Motor neuron (in vitro differentiated cells): ENCODE measurements around the gene QSER1. TPM values are rescaled to one million over a fixed set of nuclear protein-coding genes. Genes with fewer than 3 reads are reported as not detected.
A peak's percentile ranks its signal among the peaks of the same experiment; 100 is the strongest.
"Not testable (repeated sequence)": the region's sequence is repeated elsewhere in the genome, so short reads cannot be mapped to it uniquely, and the experiment has no call there.

Source experiments
- ATAC-seq, 8 experiments: fragments of 200-7000 bp; cut with Tn5 transposase; replicated peaks in 6 of 8; 2 replicates each; pipeline ENCODE4 v1.8.0; 2021; ENCODE audit warnings: mild to moderate bottlenecking in 8 of 8, moderate library complexity in 8 of 8
- H3K27ac ChIP-seq, 2 donors: fragments of 250-450 bp; sonication (Bioruptor Pico); 2 replicates each; pipeline ENCODE4 v1.9.0; 2021; ENCODE audit warnings: antibody characterized with exemption in 2 of 2, mild to moderate bottlenecking in 2 of 2, moderate library complexity in 1 of 2
- H3K4me1 ChIP-seq, 2 donors: fragments of 250-450 bp; sonication (Bioruptor Pico); replicated peaks in 1 of 2; 2 replicates each; pipeline ENCODE4 v1.6.1; 2021; ENCODE audit warnings: antibody characterized with exemption in 2 of 2, mild to moderate bottlenecking in 2 of 2, moderate library complexity in 1 of 2
- H3K4me3 ChIP-seq, 5 donors: fragments of 250-450 bp; sonication (Bioruptor Pico); 2 replicates each; pipeline ENCODE4 v1.9.0; 2021; ENCODE audit warnings: antibody characterized with exemption in 5 of 5, mild to moderate bottlenecking in 5 of 5, moderate library complexity in 4 of 5
- WGBS, 10 experiments: fragments of 450-650 bp; shearing (Covaris generic); methylation state at CpG; one replicate each; pipeline ENCODE4 v1.0.0; 2022; 5-methylcytosine and 5-hydroxymethylcytosine counted together
- in situ Hi-C, 9 experiments: fragments of 400-800 bp; cut with MboI; loops; one replicate each; pipeline ENCODE4 v1.15.0; 2021; ENCODE audit warnings: low sequenced_read_pairs in 9 of 9, low pct_unique_long_range_greater_than_20kb in 2 of 9; ENCODE audit not compliant: unreplicated experiment in 9 of 9
- total RNA-seq, 8 experiments: library from RNA; unstranded; fragments of 300-600 nt; gene quantifications; 2 replicates each; pipeline versions ENCODE4 v1.2.3 to v1.2.4, GENCODE V29; 2022

The QSER1 gene
- total RNA-seq, 8 experiments from 2014 or later: 22.5 to 96.3 (median 41.3) TPM

DNA sequence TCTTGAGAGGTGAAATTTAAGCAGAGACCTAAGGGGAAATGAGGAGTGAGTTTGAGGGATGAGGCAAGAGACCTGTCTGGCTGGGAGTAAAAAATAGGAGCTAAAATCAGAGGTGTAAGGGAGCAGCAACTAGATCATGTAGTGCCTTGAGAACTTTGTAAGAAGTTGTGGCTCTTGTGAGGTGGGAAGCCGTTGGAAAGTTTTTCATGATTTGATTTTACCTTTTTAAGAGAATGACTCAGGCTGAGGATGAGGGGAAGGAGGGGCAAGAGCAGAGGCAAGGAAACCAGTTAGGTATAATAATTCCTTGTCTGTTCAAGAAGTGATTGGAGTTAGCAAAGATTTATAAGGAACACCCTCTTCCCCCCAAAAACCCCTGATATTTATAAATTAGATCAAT is 25.8 kb downstream of the QSER1 start:
- ATAC-seq: no peak
- WGBS, 10 experiments: 67 to 100% (median 90%) methylated on average over 1 of the region's 1 CpG; no CpG with 5 or more reads in 1 of the 10 experiments
- in situ Hi-C loops: no loop called here
- H3K27ac ChIP-seq: no peak overlapping the region
- no peak overlapping the region for H3K4me3 ChIP-seq
- H3K4me1 ChIP-seq: no peaks in the 10 kb centered on the region

DNA sequence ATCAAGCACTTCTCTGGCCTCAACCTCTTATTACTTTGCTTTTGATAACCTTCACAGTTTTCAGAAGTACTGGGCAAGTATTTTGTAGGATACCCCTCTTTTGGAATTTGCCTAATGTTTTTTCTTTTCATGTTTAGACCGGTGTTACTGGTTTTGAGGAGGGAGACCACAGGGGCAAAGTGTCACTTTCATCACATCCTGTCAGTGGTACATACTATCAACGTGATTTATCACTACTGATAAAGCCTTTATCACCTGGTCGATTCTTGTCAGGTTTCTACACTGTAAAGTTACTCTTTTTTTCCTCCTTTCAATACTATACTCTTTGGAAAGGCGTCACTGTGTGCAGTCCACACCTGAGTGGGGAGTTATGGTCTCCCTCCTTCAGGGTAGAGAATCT is 26.7 kb downstream of the QSER1 start:
- in situ Hi-C loops: no loop called here
- no peak for ATAC-seq
- H3K4me1 ChIP-seq: no peaks in the 10 kb centered on the region
- no peak overlapping the region for H3K27ac ChIP-seq
- H3K4me3 ChIP-seq: no peak overlapping the region
- 80 to 100% (median 95%) methylated on average over 1 to 4 of the region's 4 CpGs for WGBS, 10 experiments

DNA sequence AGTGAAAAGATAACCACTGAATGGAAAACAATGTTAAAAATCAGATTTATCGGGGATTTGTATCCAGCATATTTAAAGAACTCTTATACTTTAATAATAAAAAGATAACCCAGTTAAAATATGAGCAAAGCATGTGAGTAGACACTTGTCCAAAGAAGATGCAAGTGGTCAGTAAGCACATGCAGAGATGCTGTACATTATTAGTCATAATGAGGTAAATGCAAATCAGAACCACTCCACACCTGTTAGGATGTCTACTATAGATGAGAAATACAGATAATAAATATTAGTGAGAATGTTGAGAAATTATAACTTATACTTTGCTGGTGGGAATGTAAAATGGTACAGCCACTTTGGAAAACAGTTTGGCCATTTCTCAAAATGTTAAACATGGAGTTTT is 28.0 kb downstream of the QSER1 start:
- WGBS, 10 experiments: 88 to 100% (median 100%) methylated on average over 1 of the region's 1 CpG; no CpG with 5 or more reads in 1 of the 10 experiments
- no peak overlapping the region for H3K4me3 ChIP-seq
- no peak overlapping the region for H3K27ac ChIP-seq
- no peaks in the 10 kb centered on the region for H3K4me1 ChIP-seq
- ATAC-seq: no peak
- in situ Hi-C loops: no loop called here

DNA sequence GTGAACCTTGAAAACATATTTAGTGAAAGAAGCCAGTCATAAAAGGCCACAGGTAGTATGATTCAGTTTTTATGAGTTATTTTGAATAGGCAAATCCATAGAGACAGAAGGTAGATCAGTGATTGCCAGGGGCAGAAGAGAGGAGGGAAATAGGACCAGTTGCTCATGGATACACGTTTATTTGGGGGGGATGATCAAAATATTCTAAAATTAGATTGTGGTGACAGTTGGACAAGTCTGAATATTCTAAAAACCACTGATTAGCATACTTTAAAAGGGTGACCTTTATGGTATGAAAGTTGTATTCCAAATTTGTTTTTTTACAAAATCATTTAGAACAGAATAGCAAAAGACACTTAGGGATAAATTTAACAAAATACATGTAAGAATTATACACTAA is 28.6 kb downstream of the QSER1 start:
- in situ Hi-C loops: no loop called here
- H3K4me3 ChIP-seq: no peak overlapping the region
- ATAC-seq: peak in 3 of 8 experiments; percentile 49 to 67 (median 53)
- no peaks in the 10 kb centered on the region for H3K4me1 ChIP-seq
- no peak overlapping the region for H3K27ac ChIP-seq
- 0 to 100% (median 88%) methylated on average over 1 of the region's 1 CpG; no CpG with 5 or more reads in 1 of the 10 experiments for WGBS, 10 experiments

DNA sequence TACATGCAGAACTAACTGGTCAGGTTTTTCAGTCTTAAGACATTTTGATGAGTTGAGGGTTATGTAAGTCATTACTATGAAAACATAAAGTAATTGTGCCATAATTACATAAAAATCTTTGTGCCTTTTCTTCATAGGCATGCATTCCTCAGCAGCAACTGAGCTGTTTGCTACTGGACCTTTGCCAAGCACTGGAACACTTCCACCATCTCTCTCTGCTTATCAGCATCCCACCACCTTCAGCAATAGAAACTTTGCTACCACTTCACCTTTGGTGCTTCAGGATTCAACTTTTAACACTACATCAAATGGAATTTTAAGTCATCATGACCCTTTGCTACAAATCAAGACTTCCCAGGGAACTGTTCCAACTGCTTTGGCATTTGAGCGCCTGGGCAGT is 39.0 kb downstream of the QSER1 start:
- in situ Hi-C loops: no loop called here
- no peak overlapping the region for H3K27ac ChIP-seq
- H3K4me1 ChIP-seq: no peaks in the 10 kb centered on the region
- WGBS, 10 experiments: 83 to 100% (median 100%) methylated on average over 1 of the region's 1 CpG; no CpG with 5 or more reads in 6 of the 10 experiments
- H3K4me3 ChIP-seq: no peak overlapping the region
- no peak for ATAC-seq

DNA sequence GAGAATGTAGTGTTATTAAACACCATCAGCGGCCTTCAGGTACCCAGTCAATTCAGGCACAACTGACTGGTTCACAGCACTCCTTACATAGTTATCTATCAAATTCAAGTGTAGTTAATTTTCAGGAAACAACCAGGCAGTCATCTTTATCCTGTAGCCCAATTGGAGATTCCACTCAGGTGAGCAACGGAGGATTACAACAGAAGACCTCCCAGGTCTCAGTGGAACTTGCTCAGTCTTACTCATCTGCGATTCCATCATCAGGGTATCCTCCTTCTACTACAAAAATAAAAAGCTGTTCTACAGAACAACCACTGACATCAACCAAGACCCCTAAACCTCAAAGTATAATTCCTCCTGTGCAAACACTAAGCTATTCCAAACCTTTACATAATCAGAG is 39.6 kb downstream of the QSER1 start:
- no peak for ATAC-seq
- Histone ChIP-seq H3K27ac (no peak overlapping the region), H3K4me1 (no peaks in the 10 kb centered on the region), H3K4me3 (no peak overlapping the region)
- in situ Hi-C loops: no loop called here
- WGBS, 10 experiments: 83 to 100% (median 89%) methylated on average over 1 to 3 of the region's 3 CpGs; no CpG with 5 or more reads in 5 of the 10 experiments

DNA sequence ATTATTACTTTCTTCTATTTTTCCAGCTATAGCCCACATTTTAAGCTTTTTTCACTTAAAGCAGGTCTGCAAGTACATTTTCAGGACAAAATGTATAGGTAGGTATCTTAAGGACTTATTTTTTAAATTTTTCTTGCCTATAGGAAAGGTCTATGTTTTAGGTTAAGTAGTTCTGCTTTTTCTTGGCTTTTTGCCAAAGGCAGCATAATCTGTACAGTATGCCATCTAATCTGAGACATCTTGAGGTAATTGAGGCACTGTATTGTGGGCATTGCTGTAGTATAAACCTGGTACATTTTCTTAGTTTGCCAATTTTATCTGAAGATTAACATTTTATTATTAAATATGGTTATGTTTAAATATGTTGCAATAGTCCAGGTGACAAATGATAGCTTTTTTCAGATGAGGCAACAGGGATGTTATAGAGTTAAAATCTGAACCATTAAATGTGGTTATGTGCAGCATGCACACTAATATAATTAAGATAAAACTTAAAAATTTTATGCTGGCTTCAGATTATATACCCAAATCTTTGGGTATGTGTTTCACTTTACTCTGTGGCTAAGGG is 42.9 kb downstream of the QSER1 start:
- in situ Hi-C loops: no loop called here
- Histone ChIP-seq H3K27ac (no peak overlapping the region), H3K4me3 (no peak overlapping the region), H3K4me1 (no peaks in the 10 kb centered on the region)
- no peak for ATAC-seq

DNA sequence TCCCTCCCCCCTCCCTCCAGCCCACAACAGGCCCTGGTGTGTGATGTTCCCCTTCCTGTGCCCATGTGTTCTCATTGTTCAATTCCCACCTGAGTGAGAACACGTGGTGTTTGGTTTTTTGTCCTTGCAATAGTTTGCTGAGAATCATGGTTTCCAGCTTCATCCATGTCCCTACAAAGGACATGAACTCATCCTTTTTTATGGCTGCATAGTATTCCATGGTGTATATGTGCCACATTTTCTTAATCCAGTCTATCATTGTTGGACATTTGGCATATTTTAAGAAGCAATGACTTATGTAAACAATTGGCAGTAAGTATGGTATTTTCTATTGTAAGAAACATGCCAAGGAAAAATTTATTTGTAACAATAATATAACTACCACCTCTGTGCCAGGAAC is 43.6 kb downstream of the QSER1 start:
- H3K27ac ChIP-seq, H3K4me1 ChIP-seq, ATAC-seq, H3K4me3 ChIP-seq, in situ Hi-C loops: not testable (repeated sequence)
- WGBS, 10 experiments: 100% methylated on average over 1 of the region's 1 CpG; no CpG with 5 or more reads in 8 of the 10 experiments

DNA sequence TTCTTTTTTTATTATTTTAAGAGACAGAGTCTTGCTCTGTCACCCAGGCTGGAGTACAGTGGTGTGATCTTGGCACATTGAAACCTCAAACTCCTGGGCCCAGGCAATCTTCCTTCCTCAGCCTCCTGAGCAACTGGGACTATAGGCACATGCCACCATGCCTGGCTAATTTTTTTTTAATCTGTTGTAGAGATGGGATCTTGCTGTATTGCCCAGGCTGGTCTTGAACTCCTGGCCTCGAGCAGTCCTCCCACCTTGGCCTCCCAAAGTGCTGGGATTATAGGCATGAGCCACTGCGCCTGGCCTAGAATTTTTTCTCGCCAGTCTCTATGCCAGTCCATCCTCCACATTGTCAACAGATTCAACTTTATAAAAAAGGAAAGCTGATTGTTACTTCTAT is 44.7 kb downstream of the QSER1 start:
- in situ Hi-C loops, ATAC-seq, H3K4me3 ChIP-seq, H3K27ac ChIP-seq, H3K4me1 ChIP-seq: not testable (repeated sequence)
- 95 to 100% (median 100%) methylated on average over 2 to 3 of the region's 3 CpGs; no CpG with 5 or more reads in 2 of the 10 experiments for WGBS, 10 experiments

DNA sequence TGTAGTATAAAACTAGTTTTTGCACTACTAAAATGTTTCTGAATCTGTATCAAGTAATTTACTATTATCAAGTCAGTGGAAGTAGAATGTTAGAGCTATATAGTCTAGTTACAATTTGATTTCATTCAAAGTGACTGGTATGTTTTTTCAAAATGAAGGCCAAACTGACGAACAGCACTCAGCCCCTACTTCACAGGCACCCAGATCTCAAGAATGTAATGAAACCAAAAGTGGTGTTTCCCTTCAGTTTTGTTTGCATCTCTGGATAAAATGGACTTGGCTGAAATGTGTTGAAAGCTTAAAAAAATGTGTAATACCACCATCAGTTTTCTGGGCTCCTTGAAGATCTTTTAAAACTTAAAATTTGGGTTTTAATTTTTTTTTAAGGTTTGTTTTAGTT is 46.4 kb downstream of the QSER1 start:
- in situ Hi-C loops: no loop called here
- no peak overlapping the region for H3K27ac ChIP-seq

DNA sequence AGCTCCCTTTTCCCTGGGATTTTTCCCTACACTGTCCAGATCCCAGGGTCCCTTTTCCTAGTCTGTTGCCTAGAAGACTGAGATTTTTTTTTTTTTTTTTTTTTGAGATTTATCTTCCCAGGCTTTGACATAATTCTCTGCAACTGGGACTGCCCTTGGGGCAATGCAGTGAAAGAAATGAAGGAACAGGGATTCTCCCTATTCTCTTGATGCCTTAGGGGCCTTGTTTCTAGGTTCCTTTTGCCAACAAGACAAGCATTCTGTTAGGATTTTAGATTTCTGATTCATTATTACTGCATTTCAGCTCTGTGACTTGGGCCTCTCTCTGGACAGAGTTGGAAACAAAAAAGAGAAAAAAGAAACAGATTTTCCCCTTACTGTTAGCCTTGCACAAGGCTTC is 47.3 kb downstream of the QSER1 start:
- Histone ChIP-seq H3K4me1 (no peaks in the 10 kb centered on the region), H3K27ac (no peak overlapping the region), H3K4me3 (no peak overlapping the region)
- in situ Hi-C loops: no loop called here
- peak in 3 of 8 experiments; percentile 19 to 37 (median 34) for ATAC-seq

More for the DNA sequence above, 46.4 kb downstream of the QSER1 start:
- no peak overlapping the region for H3K4me3 ChIP-seq
- H3K4me1 ChIP-seq: no peaks in the 10 kb centered on the region
- 75 to 100% (median 86%) methylated on average over 1 of the region's 1 CpG; no CpG with 5 or more reads in 1 of the 10 experiments for WGBS, 10 experiments
- ATAC-seq: no peak

DNA sequence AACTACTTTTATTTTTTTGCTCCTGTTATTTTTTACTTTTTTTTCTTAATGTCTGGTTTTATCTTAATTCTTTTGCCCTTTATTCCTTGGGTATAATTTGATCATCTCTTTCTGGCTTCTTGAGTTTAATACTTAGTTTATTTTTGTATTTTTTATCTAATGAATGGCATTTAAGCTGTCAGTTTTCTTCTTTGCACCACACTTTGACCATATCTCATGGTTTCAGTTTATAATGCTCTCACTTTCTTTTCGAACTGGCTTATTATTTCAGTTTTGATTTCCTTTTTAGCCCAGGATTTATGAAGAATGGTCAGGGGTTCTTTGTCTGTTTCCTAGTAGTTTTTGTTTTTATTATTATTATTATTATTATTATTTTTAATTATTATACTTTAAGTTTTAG is 48.3 kb downstream of the QSER1 start:
- ATAC-seq: no peak
- in situ Hi-C loops: no loop called here

DNA sequence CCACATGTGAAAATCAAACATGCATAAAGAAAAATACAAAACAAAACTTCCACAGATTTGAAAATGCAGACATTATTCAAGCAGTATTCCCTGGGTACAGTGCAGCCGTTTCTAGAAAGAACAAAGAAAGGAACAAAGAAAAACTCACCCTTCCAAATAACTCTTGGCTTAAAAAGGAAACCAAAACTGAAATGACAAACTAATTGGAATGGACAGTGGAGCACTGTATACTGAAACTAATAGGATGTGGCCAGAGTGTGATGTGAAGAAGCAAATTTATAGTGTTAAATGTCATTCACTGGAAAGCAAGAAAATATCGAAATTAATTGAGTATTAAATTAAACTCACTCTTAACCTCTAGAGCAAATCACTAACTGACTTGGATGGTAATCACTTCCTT is 55.4 kb downstream of the QSER1 start:
- H3K4me1 ChIP-seq: no peaks in the 10 kb centered on the region
- no peak overlapping the region for H3K27ac ChIP-seq
- WGBS, 10 experiments: 26 to 100% (median 85%) methylated on average over 1 to 2 of the region's 2 CpGs
- peak in 1 of 8 experiments; percentile 34 for ATAC-seq
- in situ Hi-C loops: no loop called here
- no peak overlapping the region for H3K4me3 ChIP-seq

More for the DNA sequence above, 48.3 kb downstream of the QSER1 start:
- Histone ChIP-seq H3K4me3 (no peak overlapping the region), H3K27ac (no peak overlapping the region), H3K4me1 (no peaks in the 10 kb centered on the region)
- 83 to 100% (median 100%) methylated on average over 1 of the region's 1 CpG; no CpG with 5 or more reads in 1 of the 10 experiments for WGBS, 10 experiments

DNA sequence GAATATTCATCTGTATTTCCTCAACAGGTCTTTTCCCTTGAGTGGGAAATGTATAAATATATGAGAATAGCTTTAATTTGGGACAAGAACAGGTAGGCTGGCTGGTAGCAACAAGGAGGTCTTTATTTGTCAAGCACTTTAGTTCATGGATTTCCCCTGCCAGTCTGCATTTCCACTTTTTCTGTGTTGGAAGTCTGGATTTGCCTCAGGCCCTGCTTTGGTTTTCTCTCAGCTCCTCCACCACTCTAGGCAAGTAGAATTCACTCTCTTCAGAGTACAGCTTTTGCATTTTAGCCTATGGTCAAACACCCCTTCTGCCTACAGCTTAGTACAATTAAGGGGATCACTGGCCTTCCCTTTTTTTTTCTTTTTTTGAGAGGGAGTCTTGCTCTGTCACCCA is 57.1 kb downstream of the QSER1 start:
- Histone ChIP-seq H3K4me3 (no peak overlapping the region), H3K27ac (no peak overlapping the region), H3K4me1 (no peaks in the 10 kb centered on the region)
- peak in 1 of 8 experiments; percentile 44 for ATAC-seq
- in situ Hi-C loops: loop anchor here in 2 of 9 experiments (25.0 kb wide), 1 partner anchor 113 kb away; no protein-coding TSS in a partner anchor
